ENCODE results near the gene CACNB3. TPM values are rescaled to one million over a fixed set of nuclear protein-coding genes. Genes with fewer than 3 reads are reported as not detected.

The CACNB3 gene
- total and polyA plus RNA-seq, 2 of the 13 experiments (the other 11 are each of a cell fraction or from before 2014, with no cell fraction given) = 0.29 to 0.54 TPM

- TF ChIP-seq, protein P1, sequence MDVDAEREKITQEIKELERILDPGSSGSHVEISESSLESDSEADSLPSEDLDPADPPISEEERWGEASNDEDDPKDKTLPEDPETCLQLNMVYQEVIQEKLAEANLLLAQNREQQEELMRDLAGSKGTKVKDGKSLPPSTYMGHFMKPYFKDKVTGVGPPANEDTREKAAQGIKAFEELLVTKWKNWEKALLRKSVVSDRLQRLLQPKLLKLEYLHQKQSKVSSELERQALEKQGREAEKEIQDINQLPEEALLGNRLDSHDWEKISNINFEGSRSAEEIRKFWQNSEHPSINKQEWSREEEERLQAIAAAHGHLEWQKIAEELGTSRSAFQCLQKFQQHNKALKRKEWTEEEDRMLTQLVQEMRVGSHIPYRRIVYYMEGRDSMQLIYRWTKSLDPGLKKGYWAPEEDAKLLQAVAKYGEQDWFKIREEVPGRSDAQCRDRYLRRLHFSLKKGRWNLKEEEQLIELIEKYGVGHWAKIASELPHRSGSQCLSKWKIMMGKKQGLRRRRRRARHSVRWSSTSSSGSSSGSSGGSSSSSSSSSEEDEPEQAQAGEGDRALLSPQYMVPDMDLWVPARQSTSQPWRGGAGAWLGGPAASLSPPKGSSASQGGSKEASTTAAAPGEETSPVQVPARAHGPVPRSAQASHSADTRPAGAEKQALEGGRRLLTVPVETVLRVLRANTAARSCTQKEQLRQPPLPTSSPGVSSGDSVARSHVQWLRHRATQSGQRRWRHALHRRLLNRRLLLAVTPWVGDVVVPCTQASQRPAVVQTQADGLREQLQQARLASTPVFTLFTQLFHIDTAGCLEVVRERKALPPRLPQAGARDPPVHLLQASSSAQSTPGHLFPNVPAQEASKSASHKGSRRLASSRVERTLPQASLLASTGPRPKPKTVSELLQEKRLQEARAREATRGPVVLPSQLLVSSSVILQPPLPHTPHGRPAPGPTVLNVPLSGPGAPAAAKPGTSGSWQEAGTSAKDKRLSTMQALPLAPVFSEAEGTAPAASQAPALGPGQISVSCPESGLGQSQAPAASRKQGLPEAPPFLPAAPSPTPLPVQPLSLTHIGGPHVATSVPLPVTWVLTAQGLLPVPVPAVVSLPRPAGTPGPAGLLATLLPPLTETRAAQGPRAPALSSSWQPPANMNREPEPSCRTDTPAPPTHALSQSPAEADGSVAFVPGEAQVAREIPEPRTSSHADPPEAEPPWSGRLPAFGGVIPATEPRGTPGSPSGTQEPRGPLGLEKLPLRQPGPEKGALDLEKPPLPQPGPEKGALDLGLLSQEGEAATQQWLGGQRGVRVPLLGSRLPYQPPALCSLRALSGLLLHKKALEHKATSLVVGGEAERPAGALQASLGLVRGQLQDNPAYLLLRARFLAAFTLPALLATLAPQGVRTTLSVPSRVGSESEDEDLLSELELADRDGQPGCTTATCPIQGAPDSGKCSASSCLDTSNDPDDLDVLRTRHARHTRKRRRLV (CRISPR knock-in tag; IDR thresholded peaks at IDR 0.05) = peak; percentile 32; the same call in 1 of the 2 replicates
- no peak for TF ChIP-seq ZNF207 (IDR thresholded peaks at IDR 0.05; ENCODE audit: borderline replicate concordance)
- TF ChIP-seq ZNF230 (CRISPR knock-in tag; IDR thresholded peaks at IDR 0.05) = peak; percentile 79
- TF ChIP-seq, protein P2, sequence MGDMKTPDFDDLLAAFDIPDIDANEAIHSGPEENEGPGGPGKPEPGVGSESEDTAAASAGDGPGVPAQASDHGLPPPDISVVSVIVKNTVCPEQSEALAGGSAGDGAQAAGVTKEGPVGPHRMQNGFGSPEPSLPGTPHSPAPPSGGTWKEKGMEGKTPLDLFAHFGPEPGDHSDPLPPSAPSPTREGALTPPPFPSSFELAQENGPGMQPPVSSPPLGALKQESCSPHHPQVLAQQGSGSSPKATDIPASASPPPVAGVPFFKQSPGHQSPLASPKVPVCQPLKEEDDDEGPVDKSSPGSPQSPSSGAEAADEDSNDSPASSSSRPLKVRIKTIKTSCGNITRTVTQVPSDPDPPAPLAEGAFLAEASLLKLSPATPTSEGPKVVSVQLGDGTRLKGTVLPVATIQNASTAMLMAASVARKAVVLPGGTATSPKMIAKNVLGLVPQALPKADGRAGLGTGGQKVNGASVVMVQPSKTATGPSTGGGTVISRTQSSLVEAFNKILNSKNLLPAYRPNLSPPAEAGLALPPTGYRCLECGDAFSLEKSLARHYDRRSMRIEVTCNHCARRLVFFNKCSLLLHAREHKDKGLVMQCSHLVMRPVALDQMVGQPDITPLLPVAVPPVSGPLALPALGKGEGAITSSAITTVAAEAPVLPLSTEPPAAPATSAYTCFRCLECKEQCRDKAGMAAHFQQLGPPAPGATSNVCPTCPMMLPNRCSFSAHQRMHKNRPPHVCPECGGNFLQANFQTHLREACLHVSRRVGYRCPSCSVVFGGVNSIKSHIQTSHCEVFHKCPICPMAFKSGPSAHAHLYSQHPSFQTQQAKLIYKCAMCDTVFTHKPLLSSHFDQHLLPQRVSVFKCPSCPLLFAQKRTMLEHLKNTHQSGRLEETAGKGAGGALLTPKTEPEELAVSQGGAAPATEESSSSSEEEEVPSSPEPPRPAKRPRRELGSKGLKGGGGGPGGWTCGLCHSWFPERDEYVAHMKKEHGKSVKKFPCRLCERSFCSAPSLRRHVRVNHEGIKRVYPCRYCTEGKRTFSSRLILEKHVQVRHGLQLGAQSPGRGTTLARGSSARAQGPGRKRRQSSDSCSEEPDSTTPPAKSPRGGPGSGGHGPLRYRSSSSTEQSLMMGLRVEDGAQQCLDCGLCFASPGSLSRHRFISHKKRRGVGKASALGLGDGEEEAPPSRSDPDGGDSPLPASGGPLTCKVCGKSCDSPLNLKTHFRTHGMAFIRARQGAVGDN (CRISPR knock-in tag; IDR thresholded peaks at IDR 0.05) = peak; percentile 81
- TF ChIP-seq ZNF331 (CRISPR knock-in tag; IDR thresholded peaks at IDR 0.05) = peak; percentile 35
- TF ChIP-seq PAWR (CRISPR knock-in tag; IDR thresholded peaks at IDR 0.05; ENCODE audit: borderline replicate concordance) = no peak
- peak; percentile 76; the same call in 1 of the 3 replicates for TF ChIP-seq MXI1 (IDR thresholded peaks at IDR 0.05; ENCODE audit: borderline replicate concordance, low read depth, low read length)
- TF ChIP-seq RBM22 (optimal IDR thresholded peaks at IDR 0.05; ENCODE audit: low read length) = no peak
- peak; percentile 77; the same call in 1 of the 2 replicates for TF ChIP-seq ZFP36L1 (CRISPR knock-in tag; IDR thresholded peaks at IDR 0.05)
- no peak for TF ChIP-seq ZNF18 (CRISPR knock-in tag; IDR thresholded peaks at IDR 0.05; ENCODE audit: insufficient replicate concordance)
- no peak for TF ChIP-seq ZNF580 (CRISPR knock-in tag; IDR thresholded peaks at IDR 0.05; ENCODE audit: borderline replicate concordance, low read depth)
- TF ChIP-seq ZNF713 (CRISPR knock-in tag; IDR thresholded peaks at IDR 0.05) = no peak
- peak; percentile 86 for TF ChIP-seq ZNF281 (CRISPR knock-in tag; IDR thresholded peaks at IDR 0.05; ENCODE audit: borderline replicate concordance)
Observed at GRCh38 chr12:48851883-48852733, 33.8 kb downstream of the CACNB3 start, which contains the start of gene DDX23 (continued).
